Naive thymus-derived CD8-positive, alpha-beta T cell (primary cell): ENCODE measurements around the gene ALOX12. TPM values are rescaled to one million over a fixed set of nuclear protein-coding genes. Genes with fewer than 3 reads are reported as not detected.
"Not testable (repeated sequence)": the region's sequence is repeated elsewhere in the genome, so short reads cannot be mapped to it uniquely, and the experiment has no call there.

Experiments used
- ATAC-seq, 2 donors: fragments of 150-1000 bp; cut with Tn5 transposase in 1 of 2; sonication (Bioruptor Pico), chemical (Tn5 transposase) in 1 of 2; 1 replicate in 1 of 2; 2 replicates in 1 of 2; pipeline ENCODE4 v1.10.0; 2021; ENCODE audit warnings: mild to moderate bottlenecking in 2 of 2, moderate library complexity in 2 of 2
- POLR2A ChIA-PET: fragments of 350-600 bp; sonication (Branson Sonifier 250); formaldehyde crosslinking; loops from one replicate; lab custom pipeline; 2021; ENCODE audit warnings: antibody characterized with exemption; lab: Charles Lee
- DNase-seq, 10 donors: peaks; one replicate each; pipeline versions ENCODE4 v3.0.0 to v3.0.0-alpha.2; 2020 to 2022
- H3K27ac Mint-ChIP-seq, 10 donors: one replicate each; pipeline ENCODE4 v1.8.0; 2020 to 2022; ENCODE audit warnings: mild to moderate bottlenecking in 10 of 10, mixed read lengths in 10 of 10, moderate library complexity in 4 of 10, inconsistent platforms in 1 of 10
- H3K27me3 Mint-ChIP-seq, 5 donors: one replicate each; pipeline ENCODE4 v1.8.0; 2021 to 2022; ENCODE audit warnings: mixed read lengths in 5 of 5
- H3K36me3 Mint-ChIP-seq, 3 donors: one replicate each; pipeline ENCODE4 v1.8.0; 2020 to 2022; ENCODE audit warnings: mixed read lengths in 3 of 3, mild to moderate bottlenecking in 2 of 3, inconsistent platforms in 1 of 3
- H3K4me1 Mint-ChIP-seq, 4 donors: one replicate each; pipeline ENCODE4 v1.8.0; 2021 to 2022; ENCODE audit warnings: mixed read lengths in 4 of 4
- H3K4me3 Mint-ChIP-seq, 10 donors: one replicate each; pipeline ENCODE4 v1.8.0; 2020 to 2022; ENCODE audit warnings: mild to moderate bottlenecking in 10 of 10, mixed read lengths in 10 of 10, moderate library complexity in 6 of 10, inconsistent platforms in 1 of 10
- H3K9me3 Mint-ChIP-seq, 9 donors: one replicate each; pipeline ENCODE4 v1.8.0; 2020 to 2022; ENCODE audit warnings: mixed read lengths in 9 of 9, mild to moderate bottlenecking in 3 of 9, inconsistent platforms in 1 of 9, moderate library complexity in 1 of 9
- polyA plus RNA-seq, 3 donors: library from polyadenylated mRNA; unstranded; fragments of 300-500 nt; fragmentation: Illumina TruSeq; gene quantifications; one replicate each; pipeline ENCODE4 v1.2.3, GENCODE V29; 2021
- total RNA-seq, 8 experiments: library from RNA in 2 of 8; stranded (reverse) in 2 of 8; gene quantifications; one replicate each; pipeline ENCODE4 v1.2.3 and lab custom pipeline; 2021 to 2026

The ALOX12 gene, protein sequence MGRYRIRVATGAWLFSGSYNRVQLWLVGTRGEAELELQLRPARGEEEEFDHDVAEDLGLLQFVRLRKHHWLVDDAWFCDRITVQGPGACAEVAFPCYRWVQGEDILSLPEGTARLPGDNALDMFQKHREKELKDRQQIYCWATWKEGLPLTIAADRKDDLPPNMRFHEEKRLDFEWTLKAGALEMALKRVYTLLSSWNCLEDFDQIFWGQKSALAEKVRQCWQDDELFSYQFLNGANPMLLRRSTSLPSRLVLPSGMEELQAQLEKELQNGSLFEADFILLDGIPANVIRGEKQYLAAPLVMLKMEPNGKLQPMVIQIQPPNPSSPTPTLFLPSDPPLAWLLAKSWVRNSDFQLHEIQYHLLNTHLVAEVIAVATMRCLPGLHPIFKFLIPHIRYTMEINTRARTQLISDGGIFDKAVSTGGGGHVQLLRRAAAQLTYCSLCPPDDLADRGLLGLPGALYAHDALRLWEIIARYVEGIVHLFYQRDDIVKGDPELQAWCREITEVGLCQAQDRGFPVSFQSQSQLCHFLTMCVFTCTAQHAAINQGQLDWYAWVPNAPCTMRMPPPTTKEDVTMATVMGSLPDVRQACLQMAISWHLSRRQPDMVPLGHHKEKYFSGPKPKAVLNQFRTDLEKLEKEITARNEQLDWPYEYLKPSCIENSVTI
- total RNA-seq: not detected
- under 1 TPM; 0.09 to 0.31 (median 0.12) TPM for polyA plus RNA-seq
- total RNA-seq (lab: John Stamatoyannopoulos, UW): 0 to 0.09 (median 0) reads per million in 6 experiments

DNA sequence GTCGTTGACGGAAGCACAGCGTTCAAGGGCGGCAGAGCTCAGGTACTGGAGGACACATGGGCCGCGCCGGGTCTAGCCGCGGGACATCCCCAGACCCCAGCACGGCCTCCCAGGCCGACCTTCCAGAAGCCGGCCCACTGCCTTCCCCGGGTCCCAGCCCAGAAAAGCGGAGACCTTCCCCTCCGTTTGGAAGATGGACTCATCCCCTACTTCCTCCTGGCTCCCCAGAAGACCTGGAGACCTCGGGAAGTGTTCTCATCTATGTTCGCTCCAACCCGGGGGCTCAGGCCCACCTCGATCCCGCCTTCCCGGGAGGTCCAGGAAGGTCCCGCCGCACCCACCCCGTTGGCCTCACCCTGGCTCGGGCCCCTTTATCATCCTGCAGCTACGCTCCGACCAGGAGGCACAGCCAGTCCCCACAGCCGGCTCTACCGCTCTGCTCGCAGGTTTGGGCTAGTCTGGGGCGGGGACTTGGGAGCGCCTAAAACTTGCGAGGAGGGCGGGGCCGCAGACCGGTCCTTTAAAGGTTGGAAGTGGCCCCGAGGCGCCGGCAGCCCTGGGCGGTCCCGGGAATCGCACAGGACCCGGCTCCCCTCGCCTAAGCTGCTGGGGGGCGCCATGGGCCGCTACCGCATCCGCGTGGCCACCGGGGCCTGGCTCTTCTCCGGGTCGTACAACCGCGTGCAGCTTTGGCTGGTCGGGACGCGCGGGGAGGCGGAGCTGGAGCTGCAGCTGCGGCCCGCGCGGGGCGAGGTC lies at the start of gene ALOX12:
ALOX12 (plus strand) TSS at position 550 of the 756 bp plus-strand sequence; CDS start at position 619, 69 bp downstream.
- H3K4me1 Mint-ChIP-seq: peaks cover 0 to 15% (median 6%) of the 10 kb centered on the region in 4 donors
- H3K9me3 Mint-ChIP-seq: no peaks in the 10 kb centered on the region
- no peak for ATAC-seq
- POLR2A ChIA-PET: interaction anchor here (0.6 kb wide), 1 partner anchor 692 kb away, joined by 3 read pairs; the partner anchor contains the start of gene WRAP53
- DNase-seq: no peak
- H3K36me3 Mint-ChIP-seq: peaks cover 5 to 44% (median 8%) of the 10 kb centered on the region in 3 donors
- H3K27me3 Mint-ChIP-seq: no peaks in the 10 kb centered on the region
- peak within 1 kb of the TSS in 6 of 10 donors; percentile 6 to 81 (median 50) for H3K27ac Mint-ChIP-seq
- no peak within 1 kb of the TSS for H3K4me3 Mint-ChIP-seq

DNA sequence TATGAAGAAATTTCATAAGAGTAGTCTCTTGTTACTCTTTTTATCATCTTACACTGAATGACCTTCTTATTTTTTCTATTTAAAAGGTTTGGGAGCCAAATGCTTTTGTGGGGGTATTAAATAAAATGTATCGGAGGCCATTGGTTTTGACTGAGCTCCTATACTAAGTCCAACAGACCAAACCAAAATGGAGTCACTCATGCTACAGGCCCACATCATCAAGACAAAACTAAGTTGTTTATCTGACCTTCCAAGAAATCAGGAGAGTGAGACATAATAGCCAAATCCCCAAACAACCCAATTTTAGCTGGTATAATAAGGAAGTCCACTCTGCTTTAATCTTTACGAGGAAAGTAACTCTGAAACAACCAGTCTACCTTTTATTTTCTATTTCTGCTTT lies 48.1 kb upstream of the ALOX12 start:
- H3K36me3 Mint-ChIP-seq: peaks cover 0 to 3% (median 3%) of the 10 kb centered on the region in 3 donors
- no peak for ATAC-seq
- peaks cover 0 to 9% (median 4%) of the 10 kb centered on the region in 4 donors for H3K4me1 Mint-ChIP-seq
- H3K27me3 Mint-ChIP-seq: no peaks in the 10 kb centered on the region
- POLR2A ChIA-PET: no interaction called here
- H3K4me3 Mint-ChIP-seq: no peak overlapping the region
- no peaks in the 10 kb centered on the region for H3K9me3 Mint-ChIP-seq
- no peak for DNase-seq
- no peak overlapping the region for H3K27ac Mint-ChIP-seq

DNA sequence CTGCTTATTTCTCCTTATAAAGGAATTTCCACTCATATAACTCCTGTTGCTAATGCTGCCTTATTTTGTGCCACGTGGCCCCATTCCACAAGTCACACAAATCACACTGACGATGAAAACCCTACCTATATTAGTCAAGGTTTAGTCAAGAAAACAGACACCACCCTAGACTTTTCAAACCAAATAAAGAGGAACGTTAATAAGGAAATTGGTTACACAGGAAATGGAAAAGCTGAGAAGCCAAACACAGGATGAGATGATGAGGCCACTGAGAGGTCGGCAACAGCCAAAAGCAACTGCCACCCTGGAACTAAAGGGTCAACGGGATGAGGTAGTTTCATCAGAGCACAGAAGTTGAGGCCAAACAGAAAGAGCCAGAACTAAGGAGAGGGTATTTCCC lies 47.3 kb upstream of the ALOX12 start:
- no peak overlapping the region for H3K4me3 Mint-ChIP-seq
- no peaks in the 10 kb centered on the region for H3K9me3 Mint-ChIP-seq
- DNase-seq: no peak
- POLR2A ChIA-PET: no interaction called here
- H3K4me1 Mint-ChIP-seq: peaks cover 0 to 7% (median 4%) of the 10 kb centered on the region in 4 donors
- H3K27ac Mint-ChIP-seq: no peak overlapping the region
- H3K36me3 Mint-ChIP-seq: peaks cover 0 to 3% (median 3%) of the 10 kb centered on the region in 3 donors
- no peaks in the 10 kb centered on the region for H3K27me3 Mint-ChIP-seq
- ATAC-seq: no peak

DNA sequence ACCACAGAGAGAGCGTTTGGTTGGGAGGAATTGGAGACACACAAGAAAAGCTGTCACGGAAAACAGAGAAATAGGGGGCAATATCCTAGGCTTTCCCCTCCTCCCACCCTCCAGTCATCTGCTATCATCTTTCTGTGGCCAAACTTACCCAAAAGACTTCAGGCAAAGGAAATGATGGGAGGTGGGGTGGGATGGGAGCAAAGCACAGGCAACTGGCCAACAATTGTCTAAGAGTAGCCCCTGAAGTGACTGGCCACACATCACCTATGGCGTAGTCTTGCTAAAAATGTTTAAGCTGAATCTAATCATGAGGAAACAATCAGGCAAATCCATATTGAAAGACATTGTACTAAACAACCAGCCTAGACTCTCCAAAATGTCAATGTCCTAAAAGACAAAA lies 46.9 kb upstream of the ALOX12 start:
- ATAC-seq: no peak
- DNase-seq: no peak
- peaks cover 0 to 7% (median 4%) of the 10 kb centered on the region in 4 donors for H3K4me1 Mint-ChIP-seq
- H3K36me3 Mint-ChIP-seq: peaks cover 0 to 3% (median 3%) of the 10 kb centered on the region in 3 donors
- POLR2A ChIA-PET: no interaction called here
- H3K4me3 Mint-ChIP-seq: no peak overlapping the region
- no peak overlapping the region for H3K27ac Mint-ChIP-seq
- H3K27me3 Mint-ChIP-seq: no peaks in the 10 kb centered on the region
- H3K9me3 Mint-ChIP-seq: no peaks in the 10 kb centered on the region

DNA sequence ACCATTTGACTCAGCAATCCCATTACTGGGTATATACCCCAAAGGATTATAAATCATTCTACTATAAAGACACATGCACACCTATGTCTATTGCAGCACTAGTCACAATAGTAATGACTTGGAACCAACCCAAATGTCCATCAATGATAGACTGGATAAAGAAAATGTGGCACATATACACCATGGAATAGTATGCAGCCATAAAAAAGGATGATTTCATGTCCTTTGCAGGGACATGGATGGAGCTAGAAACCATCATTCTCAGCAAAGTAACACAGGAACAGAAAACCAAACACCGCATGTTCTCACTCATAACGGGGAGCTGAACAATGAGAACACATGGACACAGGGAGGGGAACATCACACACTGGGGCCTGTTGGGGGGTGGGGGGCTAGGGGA lies 44.9 kb upstream of the ALOX12 start:
- H3K4me1 Mint-ChIP-seq, POLR2A ChIA-PET, H3K4me3 Mint-ChIP-seq, H3K9me3 Mint-ChIP-seq, H3K27me3 Mint-ChIP-seq, ATAC-seq, DNase-seq, H3K36me3 Mint-ChIP-seq: not testable (repeated sequence)
- H3K27ac Mint-ChIP-seq: peak overlapping the region in 1 of 10 donors; percentile 8

DNA sequence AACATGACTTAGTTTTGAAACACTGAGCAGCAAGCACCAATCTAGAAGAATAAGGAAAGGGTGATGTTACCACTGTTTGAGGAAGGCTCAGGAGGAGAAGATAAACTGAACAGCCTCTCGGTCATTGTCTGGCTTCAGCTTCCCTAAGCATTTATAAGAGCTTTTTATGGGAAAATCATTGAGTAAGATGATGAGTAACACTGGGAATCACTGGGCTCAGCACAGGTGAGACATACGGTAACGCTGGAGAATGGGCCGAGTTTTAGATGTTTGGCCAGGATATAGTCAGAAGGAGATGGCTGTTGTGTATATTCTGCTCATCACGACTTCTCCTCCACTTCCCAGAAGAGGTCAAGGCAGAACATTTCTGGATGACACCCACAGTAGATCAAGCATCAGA lies 42.2 kb upstream of the ALOX12 start:
- H3K27ac Mint-ChIP-seq: no peak overlapping the region
- ATAC-seq: no peak
- POLR2A ChIA-PET: no interaction called here
- no peak for DNase-seq
- peaks cover 2 to 5% (median 4%) of the 10 kb centered on the region in 3 donors for H3K36me3 Mint-ChIP-seq
- H3K4me3 Mint-ChIP-seq: no peak overlapping the region
- H3K4me1 Mint-ChIP-seq: peaks cover 0 to 4% (median 2%) of the 10 kb centered on the region in 4 donors
- no peaks in the 10 kb centered on the region for H3K9me3 Mint-ChIP-seq
- H3K27me3 Mint-ChIP-seq: no peaks in the 10 kb centered on the region

DNA sequence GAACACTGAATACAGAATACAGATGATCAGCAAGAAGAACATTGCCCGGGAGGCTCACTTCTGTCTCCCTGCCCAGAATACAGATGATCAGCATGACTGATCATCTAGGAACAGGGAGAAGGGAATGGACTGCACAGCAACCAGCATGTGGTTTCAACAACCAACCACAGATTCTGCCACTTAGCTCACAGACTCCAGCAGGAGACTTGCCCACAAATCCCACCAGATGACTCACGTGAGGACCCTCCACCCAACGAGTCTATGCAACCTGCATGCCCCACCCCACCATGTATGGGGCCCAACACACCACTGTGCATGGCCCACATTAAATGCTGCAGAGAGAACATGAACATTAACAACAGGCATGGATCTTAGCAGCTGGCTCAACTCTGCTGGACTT lies 36.1 kb upstream of the ALOX12 start:
- ATAC-seq (no peak), DNase-seq (no peak)
- peaks cover 2 to 4% (median 2%) of the 10 kb centered on the region in 3 donors for H3K36me3 Mint-ChIP-seq
- H3K4me1 Mint-ChIP-seq: peaks cover 0 to 3% (median 0%) of the 10 kb centered on the region in 4 donors
- POLR2A ChIA-PET: no interaction called here
- H3K27ac Mint-ChIP-seq: no peak overlapping the region
- H3K4me3 Mint-ChIP-seq: no peak overlapping the region
- H3K27me3 Mint-ChIP-seq: peaks cover 0 to 3% (median 0%) of the 10 kb centered on the region in 5 donors
- peaks cover 0 to 7% (median 0%) of the 10 kb centered on the region in 9 donors for H3K9me3 Mint-ChIP-seq

DNA sequence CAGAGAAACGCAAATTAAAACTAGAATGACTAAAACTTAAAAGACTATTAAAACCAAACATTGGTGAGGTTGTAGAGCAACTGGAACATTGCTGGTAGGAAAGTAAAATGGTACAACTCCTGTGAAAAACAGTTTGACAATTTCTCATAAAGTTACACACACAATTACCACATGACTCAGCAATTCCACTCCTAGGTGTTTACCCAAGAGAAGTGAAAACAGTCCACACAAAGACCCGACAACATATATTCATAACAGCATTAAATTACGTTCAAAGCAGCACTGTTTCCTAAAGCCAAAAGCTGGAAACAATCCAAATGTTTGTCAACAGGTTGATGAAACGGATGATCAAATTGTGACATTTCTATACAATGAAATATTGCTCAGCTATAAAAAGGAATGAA lies 26.5 kb upstream of the ALOX12 start:
- H3K36me3 Mint-ChIP-seq: peaks cover 0 to 4% (median 0%) of the 10 kb centered on the region in 3 donors
- ATAC-seq (no peak), DNase-seq (no peak)
- POLR2A ChIA-PET: no interaction called here
- H3K27ac Mint-ChIP-seq: no peak overlapping the region
- H3K9me3 Mint-ChIP-seq: no peaks in the 10 kb centered on the region
- no peaks in the 10 kb centered on the region for H3K27me3 Mint-ChIP-seq
- no peak overlapping the region for H3K4me3 Mint-ChIP-seq
- peaks cover 0 to 4% (median 0%) of the 10 kb centered on the region in 4 donors for H3K4me1 Mint-ChIP-seq

DNA sequence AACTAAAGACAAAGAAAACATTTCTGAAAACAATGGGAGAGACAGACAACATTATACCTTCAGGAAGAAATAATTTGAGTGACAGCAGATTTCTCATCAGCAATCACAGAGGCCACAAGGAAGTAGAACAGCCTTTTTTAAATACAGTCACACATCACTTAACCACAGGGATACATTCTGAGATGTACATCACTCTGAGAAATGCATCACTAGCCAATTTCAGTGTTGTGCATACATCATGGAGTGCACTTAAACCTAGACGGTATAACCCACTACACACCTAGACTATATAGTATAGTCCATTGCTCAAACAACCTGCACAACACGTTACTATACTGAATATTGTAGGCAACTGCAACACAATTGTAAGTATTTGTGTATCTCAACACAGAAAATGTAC lies 24.9 kb upstream of the ALOX12 start:
- peaks cover 0 to 4% (median 0%) of the 10 kb centered on the region in 4 donors for H3K4me1 Mint-ChIP-seq
- no peak overlapping the region for H3K4me3 Mint-ChIP-seq
- H3K9me3 Mint-ChIP-seq: no peaks in the 10 kb centered on the region
- peak overlapping the region in 1 of 10 donors; percentile 61 for H3K27ac Mint-ChIP-seq
- POLR2A ChIA-PET: no interaction called here
- H3K36me3 Mint-ChIP-seq: peaks cover 0 to 5% (median 0%) of the 10 kb centered on the region in 3 donors
- no peaks in the 10 kb centered on the region for H3K27me3 Mint-ChIP-seq
- DNase-seq (no peak), ATAC-seq (no peak)

DNA sequence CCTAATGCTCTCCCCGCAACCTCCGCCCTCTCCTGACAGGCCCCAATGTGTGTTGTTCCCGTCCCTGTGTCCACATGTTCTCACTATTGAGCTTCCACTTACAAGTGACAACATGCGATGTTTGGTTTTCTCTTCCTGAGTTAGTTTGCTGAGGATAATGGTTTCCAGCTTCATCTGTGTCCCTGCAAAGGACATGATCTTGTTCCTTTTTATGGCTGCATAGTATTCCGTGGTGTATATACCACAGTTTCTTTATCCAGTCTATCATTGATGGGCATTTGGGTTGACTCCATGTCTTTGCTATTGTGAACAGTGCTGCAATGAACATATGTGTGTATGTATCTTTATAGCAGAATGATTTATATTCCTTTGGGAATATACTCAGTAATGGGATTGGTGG lies 16.4 kb upstream of the ALOX12 start:
- ATAC-seq, H3K4me3 Mint-ChIP-seq, H3K9me3 Mint-ChIP-seq, H3K27ac Mint-ChIP-seq, H3K27me3 Mint-ChIP-seq, H3K36me3 Mint-ChIP-seq, DNase-seq, POLR2A ChIA-PET: not testable (repeated sequence)
- peaks cover 5 to 12% (median 9%) of the 10 kb centered on the region in 4 donors for H3K4me1 Mint-ChIP-seq

DNA sequence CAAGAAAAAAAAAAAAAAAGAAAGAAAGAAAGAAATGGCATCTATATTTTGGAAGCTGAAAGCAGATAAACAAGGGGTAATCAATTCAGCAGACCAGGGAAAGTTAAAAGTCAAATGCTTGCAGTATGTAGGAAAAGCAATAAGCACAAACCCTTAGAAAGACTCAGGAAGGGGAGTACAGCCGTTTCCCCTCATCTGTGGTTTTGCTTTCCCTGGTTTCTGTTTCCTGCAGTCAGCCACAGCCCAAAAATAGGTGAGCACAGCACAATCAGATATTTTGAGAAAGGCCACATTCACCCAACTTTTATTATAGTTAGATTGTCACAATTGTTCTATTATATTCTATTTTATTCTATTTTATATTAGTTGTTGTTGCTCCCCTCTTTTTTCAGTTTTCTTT lies 14.4 kb upstream of the ALOX12 start:
- Mint-ChIP-seq H3K9me3 (peaks cover 0 to 2% (median 0%) of the 10 kb centered on the region in 9 donors), H3K27me3 (no peaks in the 10 kb centered on the region), H3K4me3 (peak overlapping the region in 1 of 10 donors; percentile 29), H3K36me3 (no peaks in the 10 kb centered on the region), H3K4me1 (peaks cover 5 to 12% (median 9%) of the 10 kb centered on the region in 4 donors), H3K27ac (no peak overlapping the region)
- DNase-seq: no peak
- ATAC-seq: no peak
- POLR2A ChIA-PET: no interaction called here

DNA sequence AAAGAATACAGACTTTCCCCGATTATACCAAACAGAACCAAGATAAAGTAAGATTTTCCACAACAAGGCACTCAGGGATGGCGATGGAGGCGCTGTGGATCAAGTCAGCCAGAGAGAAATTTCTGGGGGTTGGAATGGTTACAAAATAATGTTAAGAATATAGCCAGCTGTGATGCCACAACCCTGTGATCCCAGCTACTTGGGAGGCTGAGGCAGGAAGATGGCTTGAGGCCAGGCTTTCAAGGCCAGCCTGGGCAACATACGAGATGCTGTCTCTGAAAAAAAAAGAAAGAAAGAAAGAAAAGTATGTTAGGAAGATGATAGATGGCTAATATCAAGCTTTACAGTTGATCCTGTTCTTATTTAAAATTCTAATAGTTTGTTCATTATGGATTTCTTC lies 10.6 kb upstream of the ALOX12 start:
- H3K36me3 Mint-ChIP-seq: no peaks in the 10 kb centered on the region
- ATAC-seq: no peak
- H3K27ac Mint-ChIP-seq: peak overlapping the region in 1 of 10 donors; percentile 2
- H3K4me3 Mint-ChIP-seq: no peak overlapping the region
- POLR2A ChIA-PET: interaction anchor here (0.6 kb wide), 1 partner anchor 21 kb away, joined by 4 read pairs; no protein-coding TSS in a partner anchor
- DNase-seq: no peak
- no peaks in the 10 kb centered on the region for H3K27me3 Mint-ChIP-seq
- no peaks in the 10 kb centered on the region for H3K9me3 Mint-ChIP-seq
- H3K4me1 Mint-ChIP-seq: peaks cover 7 to 12% (median 9%) of the 10 kb centered on the region in 4 donors
